Dedifferentiated amniotic fluid mesenchymal stem cell (primary cell): ENCODE results near the gene TMC1.
A peak's percentile ranks its signal among the peaks of the same experiment; 100 is the strongest.
"Not testable (repeated sequence)": the region's sequence is repeated elsewhere in the genome, so short reads cannot be mapped to it uniquely, and the experiment has no call there.

Experiments used
- DNase-seq: peaks from one replicate; pipeline ENCODE4 v3.0.0-alpha.2; 2016; ENCODE audit errors: extremely low spot score

TMC1 gene

GRCh38 chr9:72763022-72763421 lies 241.6 kb downstream of the TMC1 start:
- no peak for DNase-seq

GRCh38 chr9:72769546-72769945 lies 248.1 kb downstream of the TMC1 start:
- DNase-seq: no peak

- no peak for DNase-seq
Observed at GRCh38 chr9:72772661-72773060, 251.3 kb downstream of the TMC1 start.

DNA sequence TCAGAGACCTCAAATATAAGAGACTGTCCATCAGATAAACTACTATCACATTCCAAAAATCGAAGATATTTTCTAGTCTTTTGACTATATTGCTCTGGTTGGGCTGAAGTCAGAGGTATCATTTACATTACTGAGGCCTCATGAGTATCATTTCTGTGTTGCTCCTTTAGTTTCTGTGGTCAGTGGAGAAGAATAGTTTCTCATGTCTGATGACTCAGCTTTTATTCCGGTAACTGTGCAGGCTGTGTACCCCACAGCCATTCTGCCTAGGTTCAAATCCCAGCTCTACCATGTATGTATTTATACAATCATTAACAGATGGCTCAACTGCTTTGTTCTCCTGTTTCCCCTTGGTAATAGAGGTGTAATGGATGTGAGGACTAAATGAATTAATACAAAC lies 252.2 kb downstream of the TMC1 start:
- DNase-seq: peak; percentile 43

- no peak for DNase-seq
Observed at GRCh38 chr9:72775570-72775969, 254.2 kb downstream of the TMC1 start.

DNA sequence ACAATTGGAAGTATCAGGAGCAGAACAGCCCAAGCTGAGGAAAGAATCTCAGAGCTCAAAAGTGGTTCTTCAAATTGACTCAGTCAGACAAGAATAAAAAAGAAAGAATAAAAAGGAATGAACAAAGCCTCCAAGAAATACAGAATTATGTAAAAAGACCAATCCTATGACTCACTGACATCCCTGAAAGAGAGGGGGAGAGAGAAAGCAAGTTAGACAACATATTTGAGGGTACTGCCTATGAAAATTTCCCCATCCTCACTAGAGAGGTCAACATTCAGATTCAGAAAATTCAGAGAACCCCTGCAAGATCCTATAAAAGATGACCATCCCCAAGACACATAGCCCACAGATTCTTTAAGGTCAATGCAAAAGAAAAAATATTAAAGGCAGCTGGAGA lies 258.2 kb downstream of the TMC1 start:
- no peak for DNase-seq

DNA sequence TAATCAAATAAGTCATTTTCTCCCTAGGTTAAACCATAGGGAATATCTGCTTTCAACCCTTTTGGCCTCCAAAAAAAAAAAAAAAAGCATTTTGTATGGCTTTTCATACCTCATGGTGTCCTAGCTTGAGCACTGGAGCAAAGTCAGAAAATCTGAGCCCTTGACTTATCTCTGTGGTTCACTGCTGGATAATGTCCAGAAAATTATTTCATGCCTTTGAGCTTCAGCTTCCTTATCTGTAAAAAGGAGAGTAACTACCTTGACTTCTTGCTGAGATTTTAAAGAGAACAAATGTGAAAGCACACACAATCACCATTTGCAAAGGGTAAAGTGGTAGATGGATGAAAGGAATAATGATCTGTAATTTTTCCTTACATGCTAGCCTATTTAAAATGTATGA lies 265.5 kb downstream of the TMC1 start:
- DNase-seq: no peak

GRCh38 chr9:72788966-72789735 lies 267.7 kb downstream of the TMC1 start:
- no peak for DNase-seq

DNA sequence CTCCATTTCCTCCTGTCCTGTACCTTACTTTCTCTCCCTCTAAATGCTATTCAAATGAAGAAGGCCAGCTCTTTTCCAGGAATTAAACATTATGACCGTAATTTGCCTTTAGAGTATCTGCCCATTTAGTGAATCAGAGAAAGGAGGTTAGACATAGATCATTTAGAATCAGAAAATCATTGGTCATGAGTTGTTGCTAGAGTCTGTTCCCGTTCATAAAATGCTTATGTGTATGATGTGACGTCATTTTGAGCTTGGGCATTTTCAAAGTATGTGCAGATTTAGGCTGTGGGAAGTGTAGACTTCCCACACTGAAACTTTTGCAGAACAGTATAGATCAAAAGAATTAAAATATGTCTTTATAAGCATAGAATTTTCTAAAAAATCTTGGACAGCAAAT lies 268.5 kb downstream of the TMC1 start:
- DNase-seq: no peak

GRCh38 chr9:72790989-72791388 lies 269.6 kb downstream of the TMC1 start:
- no peak for DNase-seq

GRCh38 chr9:72791436-72791835 lies 270.0 kb downstream of the TMC1 start:
- no peak for DNase-seq

- DNase-seq: no peak
Observed at GRCh38 chr9:72794946-72795345, 273.5 kb downstream of the TMC1 start.

GRCh38 chr9:72800328-72800994 lies 279.1 kb downstream of the TMC1 start:
- DNase-seq: no peak

DNA sequence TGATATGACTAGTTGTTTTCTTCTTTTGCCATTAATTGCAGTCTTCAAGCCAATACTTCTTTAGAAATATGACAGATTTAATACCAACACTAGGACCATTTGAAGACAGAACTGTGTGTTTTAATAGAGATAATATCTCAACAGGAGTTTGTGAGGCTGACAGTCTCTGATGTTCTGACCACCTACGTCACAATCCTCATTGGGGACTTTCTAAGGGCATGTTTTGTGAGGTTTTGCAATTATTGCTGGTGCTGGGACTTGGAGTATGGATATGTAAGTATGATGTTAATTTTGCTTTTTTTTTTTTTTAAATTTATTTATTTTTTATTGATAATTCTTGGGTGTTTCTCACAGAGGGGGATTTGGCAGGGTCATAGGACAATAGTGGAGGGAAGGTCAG lies 283.8 kb downstream of the TMC1 start:
- DNase-seq: no peak

DNA sequence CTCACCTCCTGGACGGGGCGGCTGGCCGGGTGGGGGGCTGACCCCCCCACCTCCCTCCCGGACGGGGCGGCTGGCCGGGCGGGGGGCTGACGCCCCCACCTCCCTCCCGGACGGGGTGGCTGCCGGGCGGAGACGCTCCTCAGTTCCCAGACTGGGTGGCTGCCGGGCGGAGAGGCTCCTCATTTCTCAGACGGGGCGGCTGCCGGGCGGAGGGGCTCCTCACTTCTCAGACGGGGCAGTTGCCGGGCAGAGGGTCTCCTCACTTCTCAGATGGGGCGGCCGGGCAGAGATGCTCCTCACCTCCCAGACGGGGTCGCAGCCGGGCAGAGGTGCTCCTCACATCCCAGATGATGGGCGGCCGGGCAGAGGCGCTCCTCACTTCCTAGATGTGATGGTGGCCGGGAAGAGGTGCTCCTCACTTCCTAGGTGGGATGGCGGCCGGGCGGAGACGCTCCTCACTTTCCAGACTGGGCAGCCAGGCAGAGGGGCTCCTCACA lies 285.0 kb downstream of the TMC1 start:
- DNase-seq: not testable (repeated sequence)

DNA sequence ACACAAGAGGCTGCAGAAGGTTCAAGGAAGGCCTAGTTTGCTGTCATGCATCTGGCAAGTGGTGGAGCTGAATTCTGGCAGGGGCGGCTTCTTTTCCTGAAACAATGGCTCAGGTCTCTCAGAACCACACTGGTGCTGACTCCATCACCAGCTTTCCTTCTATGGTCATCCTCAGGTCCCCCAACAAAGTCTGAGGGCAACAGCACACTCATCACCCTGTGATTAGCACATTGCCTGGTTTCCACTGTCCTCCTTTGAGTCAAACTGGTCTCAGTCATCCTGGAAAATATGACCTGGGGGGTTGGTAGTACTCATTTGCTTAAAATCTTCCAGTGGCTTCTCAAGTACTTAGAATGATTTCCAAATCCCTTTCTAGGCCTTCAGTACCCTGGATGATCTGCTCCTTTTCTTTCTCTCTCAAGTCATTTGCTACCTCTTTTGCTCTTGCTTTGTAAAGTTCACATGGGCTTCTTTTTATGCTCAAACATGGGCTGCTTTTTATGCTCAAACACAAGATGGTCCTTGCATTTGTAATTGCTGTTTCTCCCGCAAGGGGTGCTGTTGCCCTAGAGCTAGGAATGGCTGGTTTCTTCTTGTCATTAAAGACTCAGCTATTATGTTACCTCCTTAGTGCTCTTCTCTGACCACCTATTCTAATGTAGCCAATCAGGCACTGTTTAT lies 286.5 kb downstream of the TMC1 start:
- DNase-seq: no peak

DNA sequence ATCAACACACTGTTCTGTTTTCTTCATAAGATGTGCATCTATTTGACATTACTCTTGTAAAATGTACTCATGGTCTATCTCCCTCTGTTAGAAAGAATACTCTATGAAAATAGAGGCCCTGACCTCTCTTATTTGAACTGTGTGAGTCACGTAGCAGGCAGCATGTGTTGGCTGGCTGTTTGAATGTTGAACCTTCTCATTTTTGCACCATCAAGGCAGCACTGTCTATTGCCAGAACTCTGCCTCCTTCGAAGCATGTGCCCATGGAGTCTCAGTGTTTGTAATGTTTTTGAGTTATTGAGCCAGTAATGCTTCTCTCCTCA lies 287.0 kb downstream of the TMC1 start:
- DNase-seq: no peak

DNA sequence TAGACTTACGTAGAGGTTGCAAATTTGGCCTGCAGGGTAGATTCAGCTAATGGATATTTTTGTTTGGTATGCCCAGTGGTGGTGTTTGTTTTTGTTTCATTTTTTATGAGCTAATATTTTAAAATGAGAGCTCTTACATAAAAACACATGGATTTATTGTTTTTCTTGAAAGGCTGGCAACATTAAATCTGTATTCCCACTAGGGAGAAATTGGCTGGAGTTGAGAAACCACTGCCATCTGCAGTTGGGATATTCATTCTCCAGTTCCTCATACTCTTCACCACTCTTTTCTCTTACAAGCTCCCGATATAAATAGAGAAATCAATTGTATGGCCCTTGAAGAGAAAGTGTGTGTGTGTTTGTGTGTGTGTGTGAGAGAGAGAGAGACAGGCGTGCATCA lies 288.2 kb downstream of the TMC1 start:
- no peak for DNase-seq

- no peak for DNase-seq
Observed at GRCh38 chr9:72812559-72813111, 291.2 kb downstream of the TMC1 start.

DNA sequence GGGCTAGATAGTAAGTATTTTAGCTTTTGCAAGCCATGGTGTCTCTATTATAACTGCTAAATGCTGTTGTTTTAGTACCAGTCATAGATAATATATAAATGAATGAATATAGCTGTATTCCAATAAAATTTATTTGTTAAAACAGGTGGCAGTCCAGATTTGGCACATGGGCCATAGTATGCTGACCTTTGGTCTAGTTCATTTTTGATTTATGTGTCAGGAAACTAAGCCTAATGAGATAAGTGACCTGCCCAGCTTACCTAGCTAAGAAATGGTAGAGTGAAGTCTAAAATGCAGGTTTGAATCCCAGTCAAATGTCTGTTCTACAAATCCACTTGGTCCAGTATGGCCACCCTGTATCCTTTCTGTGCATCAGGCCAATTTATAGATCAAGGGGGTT lies 292.1 kb downstream of the TMC1 start:
- DNase-seq: no peak

GRCh38 chr9:72814083-72814597 lies 292.7 kb downstream of the TMC1 start:
- no peak for DNase-seq

- no peak for DNase-seq
Observed at GRCh38 chr9:72816666-72817065, 295.3 kb downstream of the TMC1 start.
